Stimulated activated CD4-positive, alpha-beta T cell treated with anti-CD3 and anti-CD28 coated beads, Interleukin-4, amount 100 ng/mL, for 48 hours (primary cell): ENCODE data around the gene ADAMTS14.

ENCODE experiments used
- DNase-seq, 2 donors: peaks; one replicate each; pipeline ENCODE4 v3.0.0-alpha.2; 2020; ENCODE audit warnings: low read depth in 2 of 2

ADAMTS14 gene

DNA sequence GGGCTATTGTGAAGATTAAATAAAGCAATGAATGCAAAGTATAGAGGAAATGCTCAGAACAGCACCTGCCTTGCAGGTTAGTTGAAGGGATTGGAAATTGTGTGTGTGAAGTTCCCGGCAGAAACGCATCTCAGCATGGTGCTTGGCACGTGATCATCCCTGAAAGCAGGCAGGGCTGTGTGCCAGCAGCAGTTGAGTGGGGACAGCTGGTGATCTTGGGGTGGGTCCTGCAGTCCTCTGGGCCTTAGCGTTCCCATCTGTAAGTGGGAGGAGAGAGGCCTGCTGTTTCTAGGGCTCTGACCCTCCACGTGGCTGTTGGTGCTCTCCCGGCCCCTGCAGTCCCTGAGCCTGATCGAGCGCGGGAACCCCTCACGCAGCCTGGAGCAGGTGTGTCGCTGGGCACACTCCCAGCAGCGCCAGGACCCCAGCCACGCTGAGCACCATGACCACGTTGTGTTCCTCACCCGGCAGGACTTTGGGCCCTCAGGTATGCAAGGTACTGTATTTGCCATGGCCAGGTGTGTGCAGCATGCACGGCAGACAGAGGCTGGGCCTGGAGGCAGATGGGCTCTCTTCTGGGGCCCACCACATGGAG is 57.6 kb downstream of the ADAMTS14 start:
- no peak for DNase-seq

DNA sequence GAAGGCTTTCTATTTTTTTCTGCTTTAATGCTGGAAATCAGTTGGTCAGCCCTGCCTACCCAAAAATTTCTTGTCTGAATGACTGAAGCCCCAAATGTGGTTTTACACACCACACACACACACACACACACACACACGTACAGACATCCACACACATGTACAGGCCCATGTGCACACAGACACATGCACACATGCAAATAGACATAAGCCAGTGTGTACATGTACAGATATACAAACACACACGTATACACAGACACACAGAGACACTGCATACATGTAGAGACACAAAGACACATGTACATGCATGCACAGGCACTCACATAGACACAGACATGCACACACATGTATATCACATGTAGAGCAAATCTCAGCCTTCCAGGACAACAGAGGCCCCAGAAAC is 58.6 kb downstream of the ADAMTS14 start:
- DNase-seq: no peak

DNA sequence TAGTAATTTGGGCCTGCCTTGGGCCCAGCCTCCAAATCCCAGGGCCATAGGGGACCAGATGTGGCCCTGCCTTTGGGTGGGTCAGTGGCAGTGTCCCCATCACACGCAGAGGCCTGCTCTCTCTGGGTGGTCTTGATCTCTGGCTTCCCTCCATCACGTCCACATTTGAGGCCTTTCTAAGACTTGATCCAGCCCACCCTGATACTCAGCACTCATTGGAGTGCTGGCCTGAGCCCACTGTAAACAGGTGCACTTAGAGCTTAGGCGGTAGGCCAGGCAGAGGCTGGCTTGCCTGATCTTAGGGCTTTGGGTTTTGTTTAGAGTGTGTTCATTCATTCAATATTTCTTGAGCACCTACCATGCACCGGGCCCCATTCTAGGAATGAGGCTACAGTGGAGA is 60.3 kb downstream of the ADAMTS14 start:
- no peak for DNase-seq

DNA sequence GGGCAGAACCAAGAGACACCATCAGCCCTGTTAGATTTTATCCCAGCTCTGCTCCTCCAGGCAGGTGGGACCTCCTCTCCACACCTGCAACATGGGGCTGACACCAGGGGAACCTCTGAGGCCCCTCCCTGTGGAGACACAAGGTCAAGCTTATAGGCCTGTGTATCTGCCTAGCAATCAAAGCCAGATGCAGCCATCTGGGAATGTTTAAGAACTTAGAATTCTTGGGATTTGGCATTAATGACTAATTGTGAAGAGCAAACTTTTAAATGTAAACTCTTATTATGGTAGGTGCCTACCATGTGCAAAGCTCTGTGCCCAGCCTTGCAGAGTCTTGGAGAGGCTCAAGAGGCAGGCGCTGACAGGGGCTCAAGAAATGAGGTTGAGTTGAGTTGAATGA is 60.7 kb downstream of the ADAMTS14 start:
- no peak for DNase-seq

DNA sequence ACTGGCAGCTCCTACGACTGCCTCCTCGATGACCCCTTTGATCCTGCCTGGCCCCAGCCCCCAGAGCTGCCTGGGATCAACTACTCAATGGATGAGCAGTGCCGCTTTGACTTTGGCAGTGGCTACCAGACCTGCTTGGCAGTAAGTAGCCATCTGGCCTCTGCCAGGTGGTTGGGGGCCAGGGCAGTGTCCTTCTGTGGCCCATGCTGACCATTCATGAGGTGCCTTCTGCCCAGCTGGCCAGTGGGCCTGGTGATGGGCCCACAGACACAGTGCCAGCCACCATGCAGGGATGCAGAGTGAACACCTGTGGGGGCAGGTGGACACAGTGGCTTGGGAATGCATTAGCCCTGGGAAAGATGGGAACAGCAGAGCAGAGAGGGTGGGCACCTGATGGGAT is 62.9 kb downstream of the ADAMTS14 start:
- no peak for DNase-seq

DNA sequence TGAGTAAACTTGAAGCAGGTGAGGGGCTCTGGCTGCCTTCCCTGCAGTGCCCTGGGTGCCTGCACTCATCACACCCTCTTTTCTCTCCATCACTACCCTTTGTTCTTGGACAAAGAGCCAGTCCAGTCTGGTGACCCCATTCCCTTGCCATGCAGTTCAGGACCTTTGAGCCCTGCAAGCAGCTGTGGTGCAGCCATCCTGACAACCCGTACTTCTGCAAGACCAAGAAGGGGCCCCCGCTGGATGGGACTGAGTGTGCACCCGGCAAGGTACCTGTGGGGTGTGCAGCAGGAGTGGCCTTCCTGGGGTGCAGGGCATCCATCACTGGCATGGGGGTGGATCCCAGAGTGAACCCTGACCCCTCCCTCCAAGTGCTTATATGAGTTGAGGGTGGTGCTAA is 64.2 kb downstream of the ADAMTS14 start:
- DNase-seq: no peak

DNA sequence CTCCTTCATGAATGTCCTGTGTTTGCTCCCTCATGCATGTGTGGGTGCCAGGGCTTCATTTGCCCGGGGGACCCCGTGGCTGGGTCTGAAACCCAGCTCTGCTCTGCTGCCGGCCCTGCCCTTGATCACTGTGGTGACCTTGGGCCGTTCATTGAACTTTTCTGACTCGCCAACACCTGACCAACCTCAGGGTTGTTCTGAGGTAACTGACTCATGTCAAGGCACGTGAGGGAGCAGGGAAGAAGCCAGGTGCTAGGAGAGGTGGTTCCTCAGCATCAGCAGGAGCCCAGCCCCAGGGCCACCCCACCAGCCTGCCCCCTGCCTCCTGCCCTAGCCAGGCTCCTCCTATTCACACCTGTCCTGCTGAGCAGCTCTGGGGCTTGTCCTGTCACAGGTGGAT is 64.9 kb downstream of the ADAMTS14 start:
- no peak for DNase-seq

DNA sequence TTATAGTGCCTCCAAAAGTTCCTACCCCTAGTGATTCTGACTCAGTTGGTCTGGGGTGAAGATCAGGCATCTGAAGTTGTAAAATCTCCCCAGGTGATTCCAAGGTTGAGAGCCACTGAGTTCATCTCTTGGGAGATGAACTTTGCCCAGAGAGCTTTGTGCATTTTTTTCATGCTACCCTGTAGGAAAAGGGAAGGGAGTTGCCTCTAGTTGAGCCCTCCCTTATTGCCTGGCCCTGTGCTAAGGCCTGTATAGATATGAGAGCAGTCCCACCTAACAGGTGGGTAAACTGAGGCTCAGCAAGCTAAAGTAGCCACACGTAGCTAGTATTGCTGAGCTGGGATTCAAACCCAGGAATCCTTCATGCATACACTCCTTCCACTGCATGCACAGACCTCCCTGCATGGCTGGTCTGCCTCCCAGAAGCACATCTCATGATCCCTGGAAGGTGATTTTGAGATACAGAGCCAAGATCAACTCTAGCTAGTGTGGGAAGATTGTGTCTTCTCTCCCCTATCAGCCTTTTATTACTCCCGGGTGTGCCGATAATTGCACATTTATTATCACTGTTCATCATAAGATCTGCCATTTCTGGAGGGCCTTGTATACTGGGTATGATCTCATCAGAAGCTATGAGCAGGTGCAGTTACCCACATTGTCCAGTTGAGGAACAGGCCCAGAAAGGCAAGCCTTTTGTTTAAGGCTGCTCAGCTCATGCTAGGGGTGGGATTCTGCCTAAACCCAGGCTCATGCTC is 65.9 kb downstream of the ADAMTS14 start:
- DNase-seq: no peak

DNA sequence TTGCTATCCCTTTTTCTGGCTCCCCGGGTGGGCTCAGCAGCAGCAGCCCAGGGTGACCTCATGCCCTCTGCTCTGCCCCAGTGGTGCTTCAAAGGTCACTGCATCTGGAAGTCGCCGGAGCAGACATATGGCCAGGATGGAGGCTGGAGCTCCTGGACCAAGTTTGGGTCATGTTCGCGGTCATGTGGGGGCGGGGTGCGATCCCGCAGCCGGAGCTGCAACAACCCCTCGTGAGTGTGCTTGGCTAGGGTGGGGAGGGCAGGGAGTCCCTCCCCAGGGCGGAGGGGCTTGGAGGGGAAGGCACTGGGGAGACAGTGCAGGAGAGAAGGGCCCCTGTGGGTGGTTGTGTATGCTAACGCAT is 66.4 kb downstream of the ADAMTS14 start:
- DNase-seq: no peak

DNA sequence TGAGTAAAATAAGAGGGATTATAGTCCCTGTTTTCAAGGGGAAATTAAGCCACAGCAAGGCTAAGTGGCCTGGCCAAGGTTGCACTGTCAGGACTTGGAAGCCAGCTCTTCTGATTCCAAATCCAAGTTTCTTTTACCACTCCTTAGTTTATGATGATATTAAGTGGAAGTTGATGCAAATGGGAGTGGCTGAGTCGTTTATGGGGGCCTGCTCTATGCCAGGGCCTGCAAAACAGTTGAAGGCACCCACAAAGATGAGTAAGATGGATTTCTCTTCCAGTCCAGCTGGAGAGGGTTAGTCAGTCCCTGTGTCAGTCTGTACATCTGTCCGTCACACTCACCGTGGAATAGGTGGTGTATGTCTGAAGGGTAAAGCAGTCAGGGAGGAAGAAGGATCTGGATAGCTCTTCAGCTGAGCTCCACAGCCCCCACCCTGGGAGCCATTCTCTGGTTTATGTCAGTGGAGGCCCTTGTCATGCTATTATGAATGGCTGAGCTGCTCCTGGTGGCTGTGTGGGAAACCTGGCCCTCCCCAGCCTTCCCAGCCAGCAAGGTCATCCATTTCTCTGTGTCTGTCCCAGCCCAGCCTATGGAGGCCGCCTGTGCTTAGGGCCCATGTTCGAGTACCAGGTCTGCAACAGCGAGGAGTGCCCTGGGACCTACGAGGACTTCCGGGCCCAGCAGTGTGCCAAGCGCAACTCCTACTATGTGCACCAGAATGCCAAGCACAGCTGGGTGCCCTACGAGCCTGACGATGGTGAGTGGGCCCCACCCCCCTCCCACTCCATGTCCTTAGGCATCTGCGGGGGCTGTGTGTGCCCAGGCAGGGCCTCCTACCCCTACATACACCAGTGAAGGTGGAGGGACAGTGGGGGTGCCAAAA is 68.3 kb downstream of the ADAMTS14 start:
- no peak for DNase-seq

DNA sequence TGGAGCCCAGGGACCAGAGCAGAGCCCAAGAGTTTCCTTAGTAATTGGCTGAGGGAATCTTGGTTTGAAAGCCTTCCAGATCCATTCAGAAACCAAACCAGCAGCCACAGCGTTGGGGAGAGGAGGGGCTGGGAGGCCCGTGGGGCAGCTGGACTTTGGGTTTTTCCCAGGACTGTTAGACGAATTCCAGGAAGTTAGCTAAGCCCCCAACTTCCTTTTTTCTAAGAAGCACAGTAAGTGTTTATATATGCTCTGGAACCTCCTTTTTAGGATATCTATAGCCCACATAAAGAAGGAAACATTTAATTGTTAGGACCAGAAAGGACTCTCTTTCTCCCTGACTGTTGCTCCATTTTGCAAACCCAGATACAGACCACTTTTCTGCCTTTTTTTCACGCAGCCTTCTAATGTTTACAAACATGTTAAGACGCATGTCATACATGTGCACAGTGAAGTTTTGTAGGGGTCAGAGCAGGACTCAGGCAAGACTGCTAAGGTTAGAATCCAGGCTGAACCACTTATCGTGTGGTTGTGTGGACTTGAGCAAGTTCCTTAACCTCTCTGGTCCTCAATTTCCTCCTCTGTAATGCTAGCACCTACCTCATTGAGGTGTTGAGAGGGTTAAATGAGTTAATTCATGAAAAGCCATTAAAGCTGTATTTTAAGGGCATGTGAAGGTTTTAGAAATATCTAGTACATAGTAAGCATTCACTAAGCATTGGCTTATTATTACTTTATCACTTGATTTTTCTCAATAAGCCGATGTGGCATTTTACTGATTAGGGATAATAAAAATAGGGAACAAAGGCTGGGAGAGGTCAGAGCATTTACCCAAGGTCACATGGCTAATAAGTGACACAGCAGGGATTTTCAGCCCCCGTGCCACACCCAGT is 70.5 kb downstream of the ADAMTS14 start:
- no peak for DNase-seq

DNA sequence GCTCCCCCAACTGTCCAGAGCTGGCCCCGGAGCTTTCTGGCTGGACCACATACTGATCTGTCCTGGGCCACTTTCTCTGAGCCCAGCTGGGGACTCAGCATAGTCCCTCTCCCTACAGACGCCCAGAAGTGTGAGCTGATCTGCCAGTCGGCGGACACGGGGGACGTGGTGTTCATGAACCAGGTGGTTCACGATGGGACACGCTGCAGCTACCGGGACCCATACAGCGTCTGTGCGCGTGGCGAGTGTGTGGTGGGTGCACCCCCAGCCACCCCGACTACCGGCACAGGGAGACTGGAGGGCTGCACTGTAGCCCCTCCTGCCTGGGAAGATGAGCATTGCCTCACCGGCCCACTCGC is 71.1 kb downstream of the ADAMTS14 start:
- DNase-seq: no peak

DNA sequence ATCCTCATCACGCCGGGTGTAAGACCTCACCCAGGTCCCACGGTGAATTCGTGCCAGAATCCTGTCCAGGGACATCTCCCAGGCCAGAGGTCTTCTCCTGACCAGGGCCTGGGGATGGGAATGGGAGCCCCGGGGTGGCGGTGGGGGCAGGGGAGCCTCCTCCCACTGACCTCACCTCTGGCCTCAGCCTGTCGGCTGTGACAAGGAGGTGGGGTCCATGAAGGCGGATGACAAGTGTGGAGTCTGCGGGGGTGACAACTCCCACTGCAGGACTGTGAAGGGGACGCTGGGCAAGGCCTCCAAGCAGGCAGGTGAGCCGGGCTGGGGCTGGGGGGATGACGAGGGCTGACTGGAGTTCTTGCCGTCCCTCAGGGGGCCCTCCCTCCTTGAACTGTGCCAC is 71.6 kb downstream of the ADAMTS14 start:
- DNase-seq: no peak

DNA sequence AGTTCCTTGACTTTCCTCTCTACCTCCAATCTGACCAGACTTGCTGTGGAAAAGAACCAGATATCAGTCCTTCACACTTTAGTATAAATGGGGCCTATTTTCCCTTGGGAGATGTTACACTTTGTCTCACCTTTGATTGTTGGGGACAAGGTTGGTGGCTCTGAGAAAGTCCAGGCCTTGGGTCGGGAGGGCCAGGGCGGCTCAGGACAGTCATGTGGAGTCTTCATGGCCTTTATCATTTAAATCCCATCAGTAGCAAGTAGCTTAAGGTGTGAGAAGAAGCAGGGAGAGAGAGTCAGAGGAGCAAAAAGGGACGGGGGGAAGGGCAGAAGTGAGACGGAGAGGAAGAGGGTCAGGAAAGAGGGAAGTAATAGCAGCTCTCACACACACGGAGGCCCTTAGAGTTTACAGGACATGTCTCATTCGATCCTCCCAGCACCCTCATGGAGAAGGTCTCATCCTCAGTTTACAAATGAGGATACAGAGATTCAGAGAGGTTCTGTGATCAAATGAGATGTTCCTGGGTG is 72.4 kb downstream of the ADAMTS14 start:
- DNase-seq: no peak

DNA sequence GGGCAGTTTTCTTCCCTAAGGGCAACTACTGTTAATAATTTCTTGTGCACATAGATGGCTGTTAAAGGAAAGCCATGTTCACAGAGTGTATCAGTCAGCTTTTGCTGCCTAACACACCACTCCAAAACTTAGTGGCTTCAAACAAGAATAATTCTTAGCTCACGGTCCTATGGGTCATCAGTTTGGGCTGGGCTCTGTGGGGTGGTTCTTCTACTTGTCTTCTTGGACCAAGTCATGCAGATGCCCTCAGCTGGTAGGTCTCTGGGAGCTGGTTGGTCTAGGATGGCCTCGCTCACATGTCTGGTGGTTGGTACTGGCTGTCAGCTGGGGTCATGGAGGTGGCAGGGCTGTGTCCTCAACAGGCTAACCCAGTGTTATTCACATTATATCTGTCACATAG is 73.2 kb downstream of the ADAMTS14 start:
- no peak for DNase-seq

DNA sequence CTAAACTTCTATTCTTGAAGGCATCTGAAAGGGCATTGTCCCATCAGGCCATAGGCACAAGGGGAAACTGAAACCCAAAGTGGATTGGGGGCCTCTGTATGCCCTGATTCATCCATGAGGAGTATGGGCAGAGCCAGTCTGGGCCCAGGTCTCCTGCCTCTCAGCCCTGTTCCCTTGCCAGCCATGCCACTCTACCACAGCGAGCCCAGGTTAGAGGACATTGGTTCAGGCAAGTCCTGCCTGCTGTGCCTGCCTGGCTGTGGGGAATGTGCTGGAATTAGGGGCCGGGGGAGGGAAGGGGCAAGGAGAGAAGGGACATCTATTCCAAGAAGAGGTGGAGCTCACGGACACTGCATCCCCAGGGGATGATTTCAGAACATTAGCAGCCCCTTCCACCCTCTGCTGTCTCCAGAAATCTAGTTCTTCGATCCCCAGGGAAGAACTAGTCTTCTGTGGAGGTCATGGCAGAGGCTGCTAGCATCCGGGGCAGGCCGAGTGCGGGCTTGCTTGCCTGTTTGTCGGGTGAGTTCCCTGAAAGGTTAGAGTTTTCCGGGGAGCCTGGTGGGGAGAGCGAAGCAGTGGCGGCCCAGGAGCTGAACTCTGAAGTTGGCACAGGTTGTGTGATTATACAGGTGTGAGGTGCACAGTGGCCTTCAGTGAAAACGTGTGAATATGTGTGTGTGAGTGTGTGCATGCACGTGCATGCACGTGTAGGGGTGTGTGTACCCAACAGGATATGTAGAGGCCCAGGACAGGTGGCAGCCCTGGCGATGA is 75.1 kb downstream of the ADAMTS14 start:
- DNase-seq: no peak

DNA sequence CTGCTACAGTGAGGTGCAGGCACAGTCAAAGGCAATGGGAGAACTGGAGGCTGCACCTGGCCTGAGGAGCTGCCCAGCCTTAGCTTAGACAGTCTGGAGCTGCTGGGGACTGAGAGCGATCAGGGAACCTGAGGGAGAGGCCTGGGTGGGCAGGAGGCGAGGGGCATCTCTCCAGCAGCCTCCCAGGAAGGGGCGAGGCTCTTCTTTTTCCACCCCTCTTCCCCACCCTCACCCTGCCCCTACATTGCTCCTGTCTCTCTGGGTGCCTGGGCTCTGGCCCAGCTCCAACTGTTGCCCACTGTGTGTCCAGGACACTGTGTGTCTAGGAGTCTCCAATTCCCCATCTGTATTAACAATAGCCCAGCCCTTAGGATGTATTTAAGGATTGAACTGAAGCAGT is 76.0 kb downstream of the ADAMTS14 start:
- no peak for DNase-seq

DNA sequence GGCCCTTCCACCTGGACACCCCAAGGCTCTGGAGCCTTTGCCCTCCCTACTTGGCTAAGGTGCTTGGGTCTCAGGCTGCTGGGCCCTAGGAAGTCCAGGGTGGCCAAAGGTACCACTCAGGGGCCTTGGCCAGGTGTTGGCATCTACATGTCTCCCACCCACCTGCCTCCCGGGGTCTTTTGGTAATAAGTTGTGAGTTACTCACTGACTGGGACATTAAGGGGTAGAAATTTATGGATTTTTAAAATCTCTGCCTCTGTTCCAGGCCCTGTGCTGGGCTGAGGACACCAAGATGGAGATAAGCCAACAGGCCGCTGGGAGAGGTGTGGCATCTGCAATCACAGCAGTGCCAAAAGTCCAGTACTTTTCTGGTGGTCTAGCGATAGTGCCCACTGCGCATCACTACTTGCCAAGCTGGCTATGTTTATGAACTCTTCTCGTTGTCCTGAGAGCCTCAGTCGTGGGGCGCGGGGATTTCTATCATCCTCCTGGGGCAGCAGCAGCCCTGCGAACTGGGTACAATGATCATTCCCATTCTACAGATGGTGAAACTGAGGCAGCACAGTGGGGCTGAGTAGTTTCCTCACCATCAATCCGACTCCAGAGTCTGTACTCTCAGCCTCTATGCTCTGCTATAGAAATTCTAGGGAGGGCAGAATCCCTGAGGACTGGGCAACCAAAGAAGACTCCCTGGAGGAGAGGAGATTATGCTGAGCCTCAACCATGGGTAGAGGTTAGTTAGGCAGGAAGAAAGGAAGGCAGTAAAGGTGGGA is 76.7 kb downstream of the ADAMTS14 start:
- DNase-seq: no peak

DNA sequence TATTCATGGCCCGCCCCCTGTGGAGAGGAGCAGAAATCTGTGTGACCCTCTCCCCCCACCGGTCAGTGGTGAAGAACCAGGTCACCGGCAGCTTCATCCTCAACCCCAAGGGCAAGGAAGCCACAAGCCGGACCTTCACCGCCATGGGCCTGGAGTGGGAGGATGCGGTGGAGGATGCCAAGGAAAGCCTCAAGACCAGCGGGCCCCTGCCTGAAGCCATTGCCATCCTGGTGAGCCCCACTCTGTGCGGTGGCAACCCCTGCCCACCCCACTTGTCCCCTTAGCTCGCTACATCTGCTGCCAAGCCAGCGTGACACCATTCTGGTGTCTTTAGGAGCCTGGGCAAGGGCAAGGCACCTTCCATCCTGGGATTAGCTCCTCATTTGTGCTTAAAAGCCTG is 77.5 kb downstream of the ADAMTS14 start:
- no peak for DNase-seq

DNA sequence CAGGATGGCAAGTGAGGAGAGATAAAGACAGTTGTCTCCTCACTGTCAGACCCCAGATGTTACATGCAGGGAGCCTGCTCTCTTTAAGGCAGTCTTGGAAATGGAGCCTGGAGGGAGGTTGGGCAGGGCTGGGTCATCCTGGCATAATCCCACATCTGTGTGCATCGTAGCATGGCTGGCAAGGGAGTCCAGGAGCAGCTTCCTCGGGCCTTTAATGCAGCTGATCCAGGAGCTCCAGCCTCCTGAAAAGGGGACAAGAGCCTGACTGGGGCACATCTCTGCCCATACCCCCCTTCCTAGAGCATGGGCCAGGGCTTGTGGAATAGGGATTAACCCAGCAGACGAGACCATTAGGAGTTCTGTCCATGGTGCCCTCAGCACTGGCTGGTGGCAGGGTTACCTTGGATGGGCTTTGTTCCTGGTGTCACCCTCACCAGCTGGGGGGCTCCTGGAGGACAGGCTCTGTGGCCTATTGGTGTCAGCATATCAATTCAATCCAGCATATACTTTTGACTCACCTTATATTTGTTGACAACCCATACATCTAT is 77.9 kb downstream of the ADAMTS14 start:
- no peak for DNase-seq
